WTC11 (cell line): Measurements from ENCODE around the gene SERTAD4. TPM values are rescaled to one million over a fixed set of nuclear protein-coding genes. Genes with fewer than 3 reads are reported as not detected.

Source experiments
- ATAC-seq: fragments of 200-7000 bp; cut with Tn5 transposase; 2 replicates; pipeline ENCODE4 v1.10.0; 2021; ENCODE audit warnings: mild to moderate bottlenecking, moderate library complexity
- CTCF ChIA-PET: fragments of 300-600 bp; sonication (Branson Sonifier 250); formaldehyde crosslinking; loops from one replicate; lab custom pipeline; 2021; ENCODE audit warnings: antibody characterized with exemption; lab: Charles Lee
- POLR2A ChIA-PET: fragments of 350-600 bp; sonication (Branson Sonifier 250); formaldehyde crosslinking; loops from one replicate; lab custom pipeline; 2021; ENCODE audit warnings: antibody characterized with exemption; lab: Charles Lee
- DNase-seq: peaks from one replicate; pipeline ENCODE4 v3.0.0; 2021; ENCODE audit warnings: low spot score
- H3K27ac Mint-ChIP-seq: 2 replicates; pipeline ENCODE4 v1.8.0; 2021; ENCODE audit warnings: mixed read lengths
- H3K27me3 Mint-ChIP-seq: 2 replicates; pipeline ENCODE4 v1.8.0; 2021; ENCODE audit warnings: low read depth, mild to moderate bottlenecking, moderate library complexity, mixed read lengths
- H3K36me3 Mint-ChIP-seq: 2 replicates; pipeline ENCODE4 v1.8.0; 2021; ENCODE audit warnings: mixed read lengths
- H3K4me1 Mint-ChIP-seq: 2 replicates; pipeline ENCODE4 v1.8.0; 2022; ENCODE audit warnings: mixed read lengths
- H3K4me3 Mint-ChIP-seq: 2 replicates; pipeline ENCODE4 v1.8.0; 2021; ENCODE audit warnings: mild to moderate bottlenecking, moderate library complexity, mixed read lengths
- H3K9me3 Mint-ChIP-seq: 2 replicates; pipeline ENCODE4 v1.8.0; 2021; ENCODE audit warnings: mixed read lengths
- ATF1 ChIP-seq: sonication (generic); formaldehyde crosslinking; IDR thresholded peaks from 2 replicates; pipeline ENCODE4 v1.8.1; 2023; ENCODE audit warnings: mild to moderate bottlenecking, moderate library complexity, missing genetic modification reagents
- CREM ChIP-seq: sonication (generic); formaldehyde crosslinking; IDR thresholded peaks from 2 replicates; pipeline ENCODE4 v1.8.1; 2022; ENCODE audit warnings: mild to moderate bottlenecking, missing genetic modification reagents, moderate library complexity
- ESRRA ChIP-seq: sonication (generic); formaldehyde crosslinking; IDR thresholded peaks from 2 replicates; pipeline ENCODE4 v1.8.1; 2022; ENCODE audit warnings: mild to moderate bottlenecking, missing genetic modification reagents, borderline replicate concordance
- FOXJ3 ChIP-seq: sonication (generic); formaldehyde crosslinking; IDR thresholded peaks from 2 replicates; pipeline ENCODE4 v1.9.0; 2021; ENCODE audit warnings: missing genetic modification reagents, mild to moderate bottlenecking, borderline replicate concordance
- HMGA2 ChIP-seq: fragments of 250-450 bp; sonication (Bioruptor Pico); IDR thresholded peaks from 2 replicates; pipeline ENCODE4 v1.4.0; 2021; ENCODE audit warnings: mild to moderate bottlenecking, moderate library complexity
- MYBL2 ChIP-seq: sonication (generic); formaldehyde crosslinking; IDR thresholded peaks from 2 replicates; pipeline ENCODE4 v1.8.1; 2023; ENCODE audit warnings: mild to moderate bottlenecking, moderate library complexity, missing genetic modification reagents
- NFYB ChIP-seq: sonication (generic); formaldehyde crosslinking; conservative IDR thresholded peaks from 2 replicates; pipeline ENCODE4 v1.8.0; 2022; ENCODE audit warnings: low read depth, missing genetic modification reagents
- NR2C2 ChIP-seq: sonication (generic); formaldehyde crosslinking; IDR thresholded peaks from 2 replicates; pipeline ENCODE4 v1.8.0; 2022; ENCODE audit warnings: mild to moderate bottlenecking, missing genetic modification reagents
- SOX15 ChIP-seq: fragments of 250-450 bp; sonication (Bioruptor Pico); IDR thresholded peaks from 2 replicates; pipeline ENCODE4 v1.9.0; 2021; ENCODE audit warnings: mild to moderate bottlenecking
- ZNF232 ChIP-seq: sonication (generic); formaldehyde crosslinking; IDR thresholded peaks from 2 replicates; pipeline ENCODE4 v1.8.0; 2022; ENCODE audit warnings: mild to moderate bottlenecking, missing genetic modification reagents
- ZNF317 ChIP-seq: sonication (generic); formaldehyde crosslinking; IDR thresholded peaks from 2 replicates; pipeline ENCODE4 v1.8.1; 2023; ENCODE audit warnings: low read depth, mild to moderate bottlenecking, moderate library complexity, missing genetic modification reagents, borderline replicate concordance
- ZNF396 ChIP-seq: fragments of 250-450 bp; sonication (Bioruptor Pico); IDR thresholded peaks from 2 replicates; pipeline ENCODE4 v1.8.0; 2021; ENCODE audit warnings: mild to moderate bottlenecking, moderate library complexity, borderline replicate concordance
- ZNF416 ChIP-seq: fragments of 250-450 bp; sonication (Bioruptor Pico); IDR thresholded peaks from 2 replicates; pipeline ENCODE4 v1.9.0; 2021; ENCODE audit warnings: mild to moderate bottlenecking, inconsistent platforms
- ZNF423 ChIP-seq: fragments of 250-450 bp; sonication (Bioruptor Pico); IDR thresholded peaks from 2 replicates; pipeline ENCODE4 v2.1.2; 2022; ENCODE audit warnings: mild to moderate bottlenecking, moderate library complexity
- total RNA-seq: library from RNA; stranded (reverse); gene quantifications from 3 replicates; pipeline ENCODE4 v1.2.3, GENCODE V29; 2021
- TF ChIP-seq, protein P1 (sequence below): sonication (generic); formaldehyde crosslinking; IDR thresholded peaks from 2 replicates; pipeline ENCODE4 v1.8.0; 2022; ENCODE audit warnings: missing genetic modification reagents
- TF ChIP-seq, protein P2 (sequence below): sonication (generic); formaldehyde crosslinking; IDR thresholded peaks from 2 replicates; pipeline ENCODE4 v1.8.0; 2023; ENCODE audit warnings: missing genetic modification reagents
- TF ChIP-seq, protein P3 (sequence below): sonication (generic); formaldehyde crosslinking; conservative IDR thresholded peaks from 2 replicates; pipeline ENCODE4 v1.8.1; 2022; ENCODE audit warnings: mild to moderate bottlenecking, missing genetic modification reagents
- TF ChIP-seq, protein P4 (sequence below): sonication (generic); formaldehyde crosslinking; IDR thresholded peaks from 2 replicates; pipeline ENCODE4 v1.8.1; 2023; ENCODE audit warnings: mild to moderate bottlenecking, missing genetic modification reagents, moderate library complexity
- TF ChIP-seq, protein P5 (sequence below): sonication (generic); formaldehyde crosslinking; IDR thresholded peaks from 2 replicates; pipeline ENCODE4 v1.8.1; 2022; ENCODE audit warnings: low read depth, mild to moderate bottlenecking, moderate library complexity, missing genetic modification reagents, borderline replicate concordance

The SERTAD4 gene
- total RNA-seq, 1 experiment from 2014 or later: 4.6 TPM

DNA sequence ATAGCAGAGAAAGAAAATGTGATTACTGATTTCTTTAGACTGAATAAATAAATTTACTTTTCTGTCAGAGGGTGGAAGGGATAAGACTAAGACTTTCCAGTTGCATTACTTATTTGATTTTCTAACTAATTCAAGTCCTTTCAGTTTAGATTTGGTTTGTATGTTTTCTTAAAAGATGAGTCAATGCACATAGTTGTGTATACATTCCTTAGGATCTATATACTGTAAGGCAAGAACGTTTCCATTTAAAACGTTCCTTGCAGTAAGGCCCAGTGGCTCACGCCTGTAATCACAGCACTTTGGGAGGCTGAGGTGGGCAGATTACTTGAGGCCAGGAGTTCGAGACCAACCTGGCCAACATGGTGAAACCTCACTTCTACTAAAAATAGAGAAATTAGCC lies 14.5 kb upstream of the SERTAD4 start:
- no peak for ATAC-seq

DNA sequence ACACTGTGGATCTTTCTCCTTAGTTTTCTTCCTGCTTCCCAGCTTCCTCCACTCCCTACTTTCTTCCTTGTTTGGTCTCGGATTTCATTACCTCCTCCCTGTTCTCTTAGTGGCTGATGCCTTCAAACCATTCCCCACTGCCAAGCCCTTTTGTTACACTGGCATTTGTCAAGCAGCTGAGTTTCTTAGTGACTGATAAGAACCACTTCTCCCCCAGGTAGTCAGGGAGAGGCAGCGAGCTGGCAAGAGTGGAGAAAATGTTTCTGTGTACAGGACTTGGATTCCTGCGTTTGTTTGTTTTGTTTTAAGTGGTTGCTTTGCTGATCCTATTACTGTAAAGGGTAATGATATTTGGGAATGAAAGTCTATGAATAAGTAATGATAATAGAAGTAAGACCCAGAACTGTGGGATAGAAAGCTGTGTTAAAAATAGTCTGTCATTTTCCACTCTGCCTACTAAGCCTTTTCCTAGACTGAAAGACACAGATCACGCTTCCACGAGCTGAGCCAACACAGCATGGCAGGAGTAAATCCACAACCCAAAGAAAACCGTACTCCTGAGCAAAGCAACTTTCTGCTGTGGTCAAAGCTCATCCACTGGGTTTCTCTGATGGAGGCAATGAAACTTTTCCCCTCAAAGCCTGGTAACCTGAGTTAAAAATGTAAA lies 10.1 kb upstream of the SERTAD4 start:
- TF ChIP-seq ATF1 (CRISPR knock-in tag): no peak
- no peak for TF ChIP-seq ESRRA (CRISPR knock-in tag)
- TF ChIP-seq SOX15 (CRISPR knock-in tag): no peak
- no peak for TF ChIP-seq CREM (CRISPR knock-in tag)
- TF ChIP-seq, protein P1, sequence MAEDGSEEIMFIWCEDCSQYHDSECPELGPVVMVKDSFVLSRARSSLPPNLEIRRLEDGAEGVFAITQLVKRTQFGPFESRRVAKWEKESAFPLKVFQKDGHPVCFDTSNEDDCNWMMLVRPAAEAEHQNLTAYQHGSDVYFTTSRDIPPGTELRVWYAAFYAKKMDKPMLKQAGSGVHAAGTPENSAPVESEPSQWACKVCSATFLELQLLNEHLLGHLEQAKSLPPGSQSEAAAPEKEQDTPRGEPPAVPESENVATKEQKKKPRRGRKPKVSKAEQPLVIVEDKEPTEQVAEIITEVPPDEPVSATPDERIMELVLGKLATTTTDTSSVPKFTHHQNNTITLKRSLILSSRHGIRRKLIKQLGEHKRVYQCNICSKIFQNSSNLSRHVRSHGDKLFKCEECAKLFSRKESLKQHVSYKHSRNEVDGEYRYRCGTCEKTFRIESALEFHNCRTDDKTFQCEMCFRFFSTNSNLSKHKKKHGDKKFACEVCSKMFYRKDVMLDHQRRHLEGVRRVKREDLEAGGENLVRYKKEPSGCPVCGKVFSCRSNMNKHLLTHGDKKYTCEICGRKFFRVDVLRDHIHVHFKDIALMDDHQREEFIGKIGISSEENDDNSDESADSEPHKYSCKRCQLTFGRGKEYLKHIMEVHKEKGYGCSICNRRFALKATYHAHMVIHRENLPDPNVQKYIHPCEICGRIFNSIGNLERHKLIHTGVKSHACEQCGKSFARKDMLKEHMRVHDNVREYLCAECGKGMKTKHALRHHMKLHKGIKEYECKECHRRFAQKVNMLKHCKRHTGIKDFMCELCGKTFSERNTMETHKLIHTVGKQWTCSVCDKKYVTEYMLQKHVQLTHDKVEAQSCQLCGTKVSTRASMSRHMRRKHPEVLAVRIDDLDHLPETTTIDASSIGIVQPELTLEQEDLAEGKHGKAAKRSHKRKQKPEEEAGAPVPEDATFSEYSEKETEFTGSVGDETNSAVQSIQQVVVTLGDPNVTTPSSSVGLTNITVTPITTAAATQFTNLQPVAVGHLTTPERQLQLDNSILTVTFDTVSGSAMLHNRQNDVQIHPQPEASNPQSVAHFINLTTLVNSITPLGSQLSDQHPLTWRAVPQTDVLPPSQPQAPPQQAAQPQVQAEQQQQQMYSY: peak; percentile 36; the same call in 1 of the 2 replicates
- TF ChIP-seq ZNF416: no peak
- CTCF ChIA-PET: interaction anchor here (0.6 to 2.1 kb wide), 4 partner anchors 9 to 89 kb away, joined by 3 to 9 read pairs (median 6); no protein-coding TSS in a partner anchor
- Mint-ChIP-seq H3K27me3 (no peaks in the 10 kb centered on the region), H3K4me1 (peaks cover 16% of the 10 kb centered on the region), H3K27ac (peak overlapping the region; percentile 21), H3K9me3 (no peaks in the 10 kb centered on the region), H3K36me3 (no peaks in the 10 kb centered on the region), H3K4me3 (no peak overlapping the region)
- POLR2A ChIA-PET: interaction anchor here (1.2 kb wide), 1 partner anchor 28 kb away, joined by 3 read pairs; no protein-coding TSS in a partner anchor
- ATAC-seq (peak; percentile 99), DNase-seq (no peak)

More for the DNA sequence above, 14.5 kb upstream of the SERTAD4 start:
- no peak overlapping the region for H3K27ac Mint-ChIP-seq
- CTCF ChIA-PET: no interaction called here
- no peaks in the 10 kb centered on the region for H3K9me3 Mint-ChIP-seq
- H3K27me3 Mint-ChIP-seq: no peaks in the 10 kb centered on the region
- POLR2A ChIA-PET: no interaction called here
- H3K4me3 Mint-ChIP-seq: no peak overlapping the region
- H3K36me3 Mint-ChIP-seq: no peaks in the 10 kb centered on the region
- TF ChIP-seq CREM (CRISPR knock-in tag) (no peak), ZNF423 (CRISPR knock-in tag) (no peak), MYBL2 (CRISPR knock-in tag) (no peak), NFYB (CRISPR knock-in tag) (no peak), ZNF317 (CRISPR knock-in tag) (no peak), FOXJ3 (CRISPR knock-in tag) (no peak), NR2C2 (CRISPR knock-in tag) (no peak), ZNF396 (CRISPR knock-in tag) (no peak), ZNF232 (no peak), ZNF416 (no peak), HMGA2 (CRISPR knock-in tag) (no peak)
- TF ChIP-seq, protein P2, sequence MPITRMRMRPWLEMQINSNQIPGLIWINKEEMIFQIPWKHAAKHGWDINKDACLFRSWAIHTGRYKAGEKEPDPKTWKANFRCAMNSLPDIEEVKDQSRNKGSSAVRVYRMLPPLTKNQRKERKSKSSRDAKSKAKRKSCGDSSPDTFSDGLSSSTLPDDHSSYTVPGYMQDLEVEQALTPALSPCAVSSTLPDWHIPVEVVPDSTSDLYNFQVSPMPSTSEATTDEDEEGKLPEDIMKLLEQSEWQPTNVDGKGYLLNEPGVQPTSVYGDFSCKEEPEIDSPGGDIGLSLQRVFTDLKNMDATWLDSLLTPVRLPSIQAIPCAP: no peak
- TF ChIP-seq, protein P3, sequence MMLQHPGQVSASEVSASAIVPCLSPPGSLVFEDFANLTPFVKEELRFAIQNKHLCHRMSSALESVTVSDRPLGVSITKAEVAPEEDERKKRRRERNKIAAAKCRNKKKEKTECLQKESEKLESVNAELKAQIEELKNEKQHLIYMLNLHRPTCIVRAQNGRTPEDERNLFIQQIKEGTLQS (CRISPR knock-in tag): no peak
- TF ChIP-seq, protein P4, sequence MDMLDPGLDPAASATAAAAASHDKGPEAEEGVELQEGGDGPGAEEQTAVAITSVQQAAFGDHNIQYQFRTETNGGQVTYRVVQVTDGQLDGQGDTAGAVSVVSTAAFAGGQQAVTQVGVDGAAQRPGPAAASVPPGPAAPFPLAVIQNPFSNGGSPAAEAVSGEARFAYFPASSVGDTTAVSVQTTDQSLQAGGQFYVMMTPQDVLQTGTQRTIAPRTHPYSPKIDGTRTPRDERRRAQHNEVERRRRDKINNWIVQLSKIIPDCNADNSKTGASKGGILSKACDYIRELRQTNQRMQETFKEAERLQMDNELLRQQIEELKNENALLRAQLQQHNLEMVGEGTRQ (CRISPR knock-in tag): no peak
- TF ChIP-seq, protein P5, sequence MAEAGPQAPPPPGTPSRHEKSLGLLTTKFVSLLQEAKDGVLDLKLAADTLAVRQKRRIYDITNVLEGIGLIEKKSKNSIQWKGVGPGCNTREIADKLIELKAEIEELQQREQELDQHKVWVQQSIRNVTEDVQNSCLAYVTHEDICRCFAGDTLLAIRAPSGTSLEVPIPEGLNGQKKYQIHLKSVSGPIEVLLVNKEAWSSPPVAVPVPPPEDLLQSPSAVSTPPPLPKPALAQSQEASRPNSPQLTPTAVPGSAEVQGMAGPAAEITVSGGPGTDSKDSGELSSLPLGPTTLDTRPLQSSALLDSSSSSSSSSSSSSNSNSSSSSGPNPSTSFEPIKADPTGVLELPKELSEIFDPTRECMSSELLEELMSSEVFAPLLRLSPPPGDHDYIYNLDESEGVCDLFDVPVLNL: no peak
- DNase-seq: no peak
- H3K4me1 Mint-ChIP-seq: peaks cover 22% of the 10 kb centered on the region
